NOMO-1 (cell line): ENCODE data around the gene ORC4.
"Not testable (repeated sequence)": the region's sequence is repeated elsewhere in the genome, so short reads cannot be mapped to it uniquely, and the experiment has no call there.

Source experiments
- DNase-seq, 2 experiments: peaks; one replicate each; lab custom pipeline; 2025; ENCODE audit not compliant: unreplicated experiment in 2 of 2; lab: John Stamatoyannopoulos, UW

Gene ORC4

GRCh38 chr2:148021059-148021861, 723 bp upstream of the ORC4 start, which contains the start of gene MBD5:
Gene MBD5 (plus strand): TSS chr2:148021091.
- peak; percentile 24 to 34 for DNase-seq

DNA sequence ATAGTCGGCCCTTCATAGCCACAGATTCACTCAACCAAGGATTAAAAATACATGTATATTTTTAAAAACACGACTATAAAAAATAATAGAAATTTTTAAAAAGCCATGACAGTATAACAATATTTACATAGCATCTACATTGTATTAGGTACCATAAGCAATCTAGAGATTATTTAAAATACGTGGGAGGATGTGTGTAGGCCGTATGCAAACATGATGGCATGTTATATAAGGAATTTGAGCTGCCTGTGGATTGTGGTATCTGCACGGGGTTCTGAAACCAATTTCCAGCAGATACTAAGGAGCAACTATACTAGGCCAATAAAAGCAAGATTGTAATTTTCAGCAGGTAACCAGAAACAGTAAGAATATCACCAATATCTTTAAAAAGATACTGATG, 5.9 kb downstream of the ORC4 start:
- no peak for DNase-seq

GRCh38 chr2:148013876-148014275, 6.7 kb downstream of the ORC4 start:
- no peak for DNase-seq

GRCh38 chr2:148008411-148008810, 12.1 kb downstream of the ORC4 start:
- DNase-seq: not testable (repeated sequence)

- DNase-seq: no peak
These were observed 13.2 kb downstream of the ORC4 start for GRCh38 chr2:148007219-148007900.

DNA sequence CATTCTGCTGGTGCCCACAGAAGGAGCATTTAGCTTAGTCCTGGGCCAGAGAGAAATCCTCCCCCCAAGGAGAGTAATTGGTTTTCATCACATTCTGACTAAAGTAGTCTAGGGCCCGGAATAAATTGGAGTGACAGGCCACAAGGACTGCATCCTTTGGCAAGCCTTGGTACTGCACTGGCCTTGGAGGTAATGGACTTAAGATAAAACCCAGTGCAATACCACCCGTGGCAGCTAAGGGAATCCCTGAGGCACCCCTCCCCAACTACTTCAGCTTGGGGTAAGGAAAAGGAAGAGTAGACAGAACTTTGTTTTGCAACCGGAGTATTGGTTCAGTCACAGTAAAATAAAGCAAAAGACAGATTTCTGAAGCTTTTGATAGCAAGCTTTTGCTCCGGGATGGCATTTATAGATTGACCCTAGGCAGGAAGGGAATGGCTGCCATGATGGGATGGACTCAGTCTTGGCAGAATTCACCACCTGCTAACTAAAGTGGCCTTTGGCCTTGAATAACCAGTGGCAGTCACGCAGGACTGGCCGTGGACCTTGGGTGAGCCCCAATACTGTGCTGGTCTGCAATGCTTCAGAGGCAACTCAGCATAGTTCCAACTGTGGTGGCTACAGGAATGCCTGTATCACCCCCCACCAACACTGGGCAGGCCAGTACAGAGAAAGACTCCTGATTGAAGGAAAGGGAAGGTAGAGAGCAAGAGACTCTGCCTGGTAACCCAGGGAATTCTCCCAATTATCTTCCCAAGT, 14.1 kb downstream of the ORC4 start:
- no peak for DNase-seq

- not testable (repeated sequence) for DNase-seq
These were observed 18.1 kb downstream of the ORC4 start for GRCh38 chr2:148002420-148002819.

DNA sequence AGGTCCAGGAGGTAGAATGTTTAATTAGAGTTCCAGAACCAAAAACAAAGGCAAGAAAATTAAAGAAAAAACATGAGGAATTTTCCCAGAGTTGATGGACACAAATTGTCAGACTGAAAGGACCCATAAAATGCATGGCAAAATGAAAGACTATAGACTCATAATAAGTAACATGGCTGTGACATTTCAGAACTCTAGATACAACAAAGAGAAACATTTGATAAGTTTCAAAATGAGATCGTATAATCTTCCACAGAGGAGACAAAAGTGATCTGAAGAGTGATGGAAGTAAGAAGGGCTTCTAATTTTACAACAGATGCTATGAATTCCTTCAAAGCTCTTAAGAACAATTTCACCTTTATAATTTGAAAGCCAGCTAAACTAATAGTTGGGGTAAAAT, 20.4 kb downstream of the ORC4 start:
- no peak for DNase-seq

GRCh38 chr2:147999126-147999525, 21.4 kb downstream of the ORC4 start:
- DNase-seq: no peak

DNA sequence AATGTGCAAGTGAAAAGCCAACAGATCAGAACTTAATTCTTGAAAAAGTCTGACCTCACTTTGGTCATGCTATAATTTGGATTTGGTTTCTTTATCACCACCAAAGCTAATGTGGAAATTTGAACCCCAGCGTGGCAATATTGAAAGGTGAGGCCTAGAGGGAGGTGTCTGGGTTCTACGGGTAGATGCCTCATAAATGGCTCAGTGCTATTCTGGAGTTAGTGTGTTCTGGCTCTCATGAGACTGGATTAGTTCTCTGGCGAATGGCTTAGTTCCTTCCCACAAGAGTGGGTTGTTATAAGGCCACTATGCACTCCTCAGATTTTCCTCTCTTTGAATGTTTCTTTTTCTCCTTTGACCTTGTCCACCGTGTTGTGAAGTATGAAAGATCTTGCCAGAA, 22.3 kb downstream of the ORC4 start:
- DNase-seq: no peak

DNA sequence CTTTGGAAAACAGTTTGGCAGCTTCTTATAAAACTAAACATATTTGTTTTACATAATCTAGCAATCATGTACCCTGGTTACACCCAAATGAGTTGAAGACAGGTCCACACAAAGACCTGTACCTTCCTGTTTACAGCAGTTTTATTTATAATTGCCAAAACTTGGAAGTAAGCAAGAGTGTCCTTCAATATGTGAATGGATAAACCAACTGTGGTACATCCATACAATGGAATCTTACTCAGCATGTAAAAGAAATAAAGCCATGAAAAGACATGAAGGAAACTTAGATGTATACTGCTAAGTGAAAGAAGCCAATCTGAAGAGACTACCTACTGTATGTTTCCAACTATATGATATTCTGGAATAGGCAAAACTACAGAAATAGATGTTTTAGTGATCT, 23.7 kb downstream of the ORC4 start:
- no peak for DNase-seq

GRCh38 chr2:147994965-147995364, 25.6 kb downstream of the ORC4 start:
- not testable (repeated sequence) for DNase-seq

DNA sequence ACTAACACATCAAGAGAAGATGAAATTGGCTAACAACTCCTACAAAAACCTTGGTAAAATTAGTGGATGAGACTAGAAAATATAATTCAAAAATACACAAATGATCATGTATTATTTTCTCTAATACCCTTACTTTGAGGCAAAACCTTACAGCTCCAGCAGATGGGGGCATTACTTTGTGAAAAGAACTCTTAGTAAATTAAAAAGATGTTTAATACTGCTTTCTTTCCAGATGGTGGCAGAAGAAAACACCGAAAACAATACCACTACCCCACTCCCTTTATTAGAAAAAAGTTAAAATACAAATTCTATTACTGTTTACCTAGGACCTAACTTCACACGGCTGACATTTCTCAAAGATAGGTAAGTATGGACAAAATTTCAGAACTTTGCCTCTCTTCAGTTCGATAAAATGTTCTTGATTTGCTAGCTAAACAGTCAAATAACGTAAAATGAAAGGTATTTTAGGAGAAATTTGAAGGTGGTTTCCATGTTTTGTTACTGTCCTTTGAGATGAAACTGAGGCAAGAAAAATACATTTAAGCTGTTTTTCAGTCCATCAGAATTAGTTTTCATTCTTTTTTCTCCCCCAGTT, 30.6 kb downstream of the ORC4 start:
- DNase-seq: peak; percentile 28 to 59

GRCh38 chr2:147989102-147989501, 31.4 kb downstream of the ORC4 start:
- DNase-seq: no peak

- DNase-seq: no peak
These were observed 39.5 kb downstream of the ORC4 start for GRCh38 chr2:147980940-147981528.

DNA sequence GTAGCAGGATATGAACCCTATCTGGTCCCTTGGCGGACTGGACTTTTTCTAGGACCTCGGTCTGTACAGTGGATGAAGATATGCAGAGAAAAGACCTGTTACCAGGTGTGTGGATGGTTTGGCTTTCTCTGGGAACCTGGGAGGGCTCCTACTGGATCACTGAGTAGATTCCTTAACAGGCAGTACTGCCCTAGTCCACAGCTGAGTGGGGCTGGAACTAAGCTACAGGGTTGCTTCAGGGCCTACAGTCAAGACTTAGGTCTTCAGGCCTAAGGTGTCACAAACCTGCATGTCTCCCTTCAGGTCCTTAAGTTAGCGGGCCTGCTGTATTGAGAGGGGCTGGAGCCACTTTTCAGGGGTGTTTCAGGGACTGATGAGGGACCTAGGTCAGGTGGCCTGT, 42.9 kb downstream of the ORC4 start:
- no peak for DNase-seq

DNA sequence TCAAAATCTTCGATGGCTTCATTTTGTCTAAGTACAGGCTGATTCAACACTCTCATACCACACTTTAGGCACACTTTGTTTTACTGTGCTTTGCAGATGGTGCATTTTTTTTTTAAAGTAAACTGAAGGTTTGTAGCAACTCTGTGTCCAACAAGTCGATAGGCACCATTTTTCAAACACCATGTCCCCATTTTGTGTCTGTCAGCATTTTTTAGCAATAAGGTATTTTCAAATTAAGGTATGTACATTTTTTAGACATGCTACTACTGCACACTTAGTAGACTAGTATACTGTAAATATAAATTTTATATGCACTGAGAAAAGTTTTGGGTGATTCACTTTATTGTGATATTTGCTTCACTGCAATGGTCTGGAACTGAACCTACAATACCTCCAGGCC, 44.4 kb downstream of the ORC4 start:
- DNase-seq: no peak

GRCh38 chr2:147968571-147968970, 52.0 kb downstream of the ORC4 start:
- DNase-seq: no peak

- DNase-seq: no peak
These were observed 68.4 kb downstream of the ORC4 start for GRCh38 chr2:147952118-147952517.

DNA sequence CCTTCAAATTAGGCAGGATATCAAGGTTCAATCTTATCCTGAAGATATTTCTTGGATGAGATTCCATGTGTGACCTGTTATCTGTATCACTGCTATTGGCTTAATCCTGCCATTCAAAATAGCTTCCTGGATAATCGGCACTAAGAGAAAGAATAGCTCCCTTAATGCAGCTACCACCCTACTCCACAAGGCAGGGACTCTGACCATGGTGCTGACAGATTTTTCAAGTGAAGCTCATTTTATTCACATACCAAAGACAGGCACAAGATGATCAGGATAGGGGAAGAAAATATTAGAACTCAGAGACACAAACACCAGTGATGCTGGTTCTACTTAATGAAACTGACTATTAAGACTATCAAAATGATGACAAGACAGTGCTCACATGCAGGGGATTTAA, 74.9 kb downstream of the ORC4 start:
- no peak for DNase-seq

DNA sequence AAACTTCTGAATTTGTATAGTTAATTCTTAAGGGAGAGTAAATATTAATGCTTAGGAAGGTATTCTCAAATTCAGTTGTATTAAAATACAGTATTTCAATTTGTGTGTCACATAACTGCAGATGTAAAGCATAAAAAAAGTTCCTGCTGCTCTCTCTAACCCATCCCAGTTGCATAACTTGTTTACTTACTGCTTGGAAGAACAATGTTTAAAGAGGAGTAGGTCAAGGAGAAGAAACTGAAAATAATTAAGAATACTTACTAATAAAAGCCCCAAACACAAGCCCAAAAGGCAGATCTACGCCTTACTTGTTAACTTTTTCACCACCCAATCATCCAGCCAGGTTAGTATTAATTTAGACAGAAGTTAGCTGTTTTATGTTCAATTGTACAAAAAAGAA, 81.2 kb downstream of the ORC4 start:
- DNase-seq: no peak
